Activated CD8-positive, alpha-beta memory T cell treated with anti-CD3 and anti-CD28 coated beads for 48 hours (primary cell): Measurements from ENCODE around the gene ANKRD33.

Experiments
- DNase-seq, 3 experiments: peaks; one replicate each; pipeline ENCODE4 v3.0.0-alpha.2; 2020; ENCODE audit warnings: low read depth in 2 of 3, low spot score in 2 of 3

ANKRD33 gene

GRCh38 chr12:51917041-51917590, 29.2 kb downstream of the ANKRD33 start:
- DNase-seq, result no peak

- DNase-seq, result no peak
Observed at GRCh38 chr12:51917746-51918453, 30.0 kb downstream of the ANKRD33 start.

GRCh38 chr12:51920046-51920445, 32.1 kb downstream of the ANKRD33 start:
- DNase-seq, result no peak

- DNase-seq, result no peak
Observed at GRCh38 chr12:51921017-51921725, 33.3 kb downstream of the ANKRD33 start.

- DNase-seq, result no peak
Observed at GRCh38 chr12:51922146-51922545, 34.2 kb downstream of the ANKRD33 start.

GRCh38 chr12:51922762-51923505, 35.0 kb downstream of the ANKRD33 start:
- DNase-seq, result no peak

- DNase-seq, result peak; percentile 16 to 41 (median 34)
Observed at GRCh38 chr12:51923506-51924365, 35.8 kb downstream of the ANKRD33 start.

- no peak for DNase-seq
Observed at GRCh38 chr12:51924551-51925319, 36.8 kb downstream of the ANKRD33 start.

- no peak for DNase-seq
Observed at GRCh38 chr12:51925346-51926063, 37.6 kb downstream of the ANKRD33 start.

GRCh38 chr12:51926064-51926632, 38.2 kb downstream of the ANKRD33 start:
- DNase-seq, result no peak

- DNase-seq, result no peak
Observed at GRCh38 chr12:51926718-51927117, 38.8 kb downstream of the ANKRD33 start.

GRCh38 chr12:51932218-51933076, 44.5 kb downstream of the ANKRD33 start:
- no peak for DNase-seq

- DNase-seq, result no peak
Observed at GRCh38 chr12:51934080-51934479, 46.2 kb downstream of the ANKRD33 start.

GRCh38 chr12:51937926-51938325, 50.0 kb downstream of the ANKRD33 start:
- no peak for DNase-seq

- DNase-seq, result no peak
Observed at GRCh38 chr12:51938726-51939125, 50.8 kb downstream of the ANKRD33 start.

- no peak for DNase-seq
Observed at GRCh38 chr12:51941011-51941581, 53.2 kb downstream of the ANKRD33 start.
